Lung (tissue), 12 donors: ENCODE data around the gene ZDHHC11. TPM values are rescaled to one million over a fixed set of nuclear protein-coding genes. Genes with fewer than 3 reads are reported as not detected.
"Not testable (repeated sequence)": the region's sequence is repeated elsewhere in the genome, so short reads cannot be mapped to it uniquely, and the experiment has no call there.

ENCODE experiments used
- ATAC-seq: fragments of 200-7000 bp; cut with Tn5 transposase; one replicate; pipeline ENCODE4 v1.9.1; 2020; ENCODE audit warnings: moderate number of reproducible peaks; ENCODE audit not compliant: insufficient read depth, low FRiP score
- DNase-seq, 3 donors: peaks; one replicate each; pipeline ENCODE4 v3.0.0-alpha.2; 2013 to 2017
- H3K27ac ChIP-seq, 2 donors: one replicate each; pipeline ENCODE4 v1.5.1; 2013; ENCODE audit warnings: mild to moderate bottlenecking in 2 of 2, moderate library complexity in 2 of 2, control low read depth in 1 of 2, inconsistent platforms in 1 of 2, low read depth in 1 of 2, low read length in 1 of 2
- H3K27me3 ChIP-seq, 3 donors: one replicate each; pipeline ENCODE4 v1.5.1; 2013; ENCODE audit warnings: low read length in 2 of 3; ENCODE audit not compliant: control insufficient read depth in 3 of 3, insufficient read depth in 3 of 3
- H3K36me3 ChIP-seq, 4 donors: one replicate each; pipeline ENCODE4 v1.5.1; 2013; ENCODE audit warnings: low read length in 4 of 4, mild to moderate bottlenecking in 1 of 4, moderate library complexity in 1 of 4; ENCODE audit not compliant: control insufficient read depth in 4 of 4, insufficient read depth in 4 of 4
- H3K4me1 ChIP-seq, 5 donors: one replicate each; pipeline ENCODE4 v1.5.1; 2013; ENCODE audit warnings: low read length in 5 of 5, mild to moderate bottlenecking in 2 of 5, moderate library complexity in 1 of 5; ENCODE audit not compliant: control insufficient read depth in 5 of 5, insufficient read depth in 5 of 5
- H3K4me3 ChIP-seq: one replicate; pipeline ENCODE4 v1.5.1; 2013; ENCODE audit warnings: mild to moderate bottlenecking, control low read depth, moderate library complexity
- H3K9ac ChIP-seq, 2 donors: one replicate each; pipeline ENCODE4 v1.5.1; 2013; ENCODE audit warnings: low read length in 2 of 2, control low read depth in 1 of 2; ENCODE audit not compliant: insufficient read depth in 1 of 2
- H3K9me3 ChIP-seq, 4 donors: one replicate each; pipeline ENCODE4 v1.5.1; 2013; ENCODE audit warnings: low read length in 3 of 4, mild to moderate bottlenecking in 1 of 4, moderate library complexity in 1 of 4; ENCODE audit not compliant: control insufficient read depth in 4 of 4, insufficient read depth in 3 of 4
- WGBS, 2 donors: extraction: QIAGEN DNeasy Blood & Tissue Kit; methylation state at CpG; one replicate each; pipeline ENCODE4 v1.1.7; 2013; 5-methylcytosine and 5-hydroxymethylcytosine counted together
- polyA plus RNA-seq, 2 donors: library from polyadenylated mRNA; stranded (reverse); fragments of 200-250 nt; gene quantifications; one replicate each; pipeline ENCODE4 v1.2.1, GENCODE V29; 2013
- total RNA-seq, 2 donors: library from RNA; depleted of rRNA in 1 of 2; stranded (reverse); fragments of >200 nt in 1 of 2; gene quantifications; one replicate each; pipeline ENCODE4 v1.2.1, GENCODE V29; 2014 to 2021
- TF ChIP-seq, protein P1 (sequence below): IDR thresholded peaks from 2 replicates; pipeline ENCODE4 v1.5.1; 2012; ENCODE audit warnings: mild to moderate bottlenecking; ENCODE audit errors: control extremely low read depth, extremely low read depth
- donor health status: control.
- donor health status: control.
- donor health status: Bipolar disorder and iron deficiency.
- donor health status: healthy.
- donor health status: DM: yes; HTN: yes; CAD: no.

The ZDHHC11 gene
- total and polyA plus RNA-seq, 4 donors: 6.8 to 110 (median 20.5) TPM

DNA sequence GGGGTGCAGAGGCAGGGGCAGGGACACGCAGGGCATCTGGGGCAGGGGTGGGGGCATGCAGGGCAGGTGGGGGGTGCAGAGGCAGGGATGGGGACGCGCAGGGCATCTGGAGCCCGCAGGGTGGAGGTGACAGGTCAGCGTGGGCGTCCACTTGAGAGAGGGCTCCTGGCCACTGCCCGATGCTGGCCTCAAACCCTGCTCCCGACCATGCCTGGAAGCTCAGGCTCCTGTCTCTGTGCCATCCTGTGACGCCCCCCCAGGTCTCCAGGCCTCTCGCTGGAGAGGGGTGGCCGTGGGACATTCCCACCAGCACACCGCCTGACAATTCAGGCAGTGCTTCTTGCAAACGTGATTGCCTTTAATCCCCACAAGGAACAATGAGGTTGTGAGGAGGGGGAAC lies 99.3 kb downstream of the ZDHHC11 start:
- no peak for DNase-seq

DNA sequence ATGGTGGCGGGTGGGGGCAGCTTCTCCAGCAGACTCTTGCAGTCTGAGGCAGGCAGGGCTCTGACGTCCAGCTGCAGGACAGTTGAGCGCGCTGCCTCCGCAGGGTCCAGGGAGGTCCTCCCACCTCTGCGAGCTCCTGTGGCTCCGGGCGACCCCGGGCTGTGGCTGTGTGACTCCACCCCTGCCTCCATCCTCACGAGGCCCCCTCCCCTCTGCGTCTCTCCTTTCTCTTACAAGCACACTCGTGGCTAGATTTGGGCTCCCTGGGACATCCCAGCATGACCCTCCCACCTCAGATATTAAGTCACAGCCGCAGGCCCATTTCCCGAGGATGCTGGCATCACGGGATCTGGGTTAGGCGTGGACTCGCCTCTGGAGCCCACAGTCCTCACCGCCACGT lies 100.6 kb downstream of the ZDHHC11 start:
- not testable (repeated sequence) for H3K9ac ChIP-seq, H3K4me1 ChIP-seq, H3K27me3 ChIP-seq, H3K9me3 ChIP-seq, H3K4me3 ChIP-seq, H3K36me3 ChIP-seq, H3K27ac ChIP-seq, ATAC-seq, DNase-seq
- WGBS, 2 donors: 88 to 94% methylated on average over 5 to 18 of the region's 19 CpGs

More for the DNA sequence above, 99.3 kb downstream of the ZDHHC11 start:
- Histone ChIP-seq H3K27ac (no peak overlapping the region), H3K9ac (no peak overlapping the region), H3K4me1 (peaks cover 0 to 3% (median 0%) of the 10 kb centered on the region in 5 donors), H3K9me3 (no peaks in the 10 kb centered on the region), H3K4me3 (no peak overlapping the region), H3K36me3 (peaks cover 0 to 4% (median 0%) of the 10 kb centered on the region in 4 donors), H3K27me3 (no peaks in the 10 kb centered on the region)
- no peak for ATAC-seq
- 85 to 90% methylated on average over 9 to 13 of the region's 13 CpGs for WGBS, 2 donors
- TF ChIP-seq, protein P1, sequence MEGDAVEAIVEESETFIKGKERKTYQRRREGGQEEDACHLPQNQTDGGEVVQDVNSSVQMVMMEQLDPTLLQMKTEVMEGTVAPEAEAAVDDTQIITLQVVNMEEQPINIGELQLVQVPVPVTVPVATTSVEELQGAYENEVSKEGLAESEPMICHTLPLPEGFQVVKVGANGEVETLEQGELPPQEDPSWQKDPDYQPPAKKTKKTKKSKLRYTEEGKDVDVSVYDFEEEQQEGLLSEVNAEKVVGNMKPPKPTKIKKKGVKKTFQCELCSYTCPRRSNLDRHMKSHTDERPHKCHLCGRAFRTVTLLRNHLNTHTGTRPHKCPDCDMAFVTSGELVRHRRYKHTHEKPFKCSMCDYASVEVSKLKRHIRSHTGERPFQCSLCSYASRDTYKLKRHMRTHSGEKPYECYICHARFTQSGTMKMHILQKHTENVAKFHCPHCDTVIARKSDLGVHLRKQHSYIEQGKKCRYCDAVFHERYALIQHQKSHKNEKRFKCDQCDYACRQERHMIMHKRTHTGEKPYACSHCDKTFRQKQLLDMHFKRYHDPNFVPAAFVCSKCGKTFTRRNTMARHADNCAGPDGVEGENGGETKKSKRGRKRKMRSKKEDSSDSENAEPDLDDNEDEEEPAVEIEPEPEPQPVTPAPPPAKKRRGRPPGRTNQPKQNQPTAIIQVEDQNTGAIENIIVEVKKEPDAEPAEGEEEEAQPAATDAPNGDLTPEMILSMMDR: no peak

DNA sequence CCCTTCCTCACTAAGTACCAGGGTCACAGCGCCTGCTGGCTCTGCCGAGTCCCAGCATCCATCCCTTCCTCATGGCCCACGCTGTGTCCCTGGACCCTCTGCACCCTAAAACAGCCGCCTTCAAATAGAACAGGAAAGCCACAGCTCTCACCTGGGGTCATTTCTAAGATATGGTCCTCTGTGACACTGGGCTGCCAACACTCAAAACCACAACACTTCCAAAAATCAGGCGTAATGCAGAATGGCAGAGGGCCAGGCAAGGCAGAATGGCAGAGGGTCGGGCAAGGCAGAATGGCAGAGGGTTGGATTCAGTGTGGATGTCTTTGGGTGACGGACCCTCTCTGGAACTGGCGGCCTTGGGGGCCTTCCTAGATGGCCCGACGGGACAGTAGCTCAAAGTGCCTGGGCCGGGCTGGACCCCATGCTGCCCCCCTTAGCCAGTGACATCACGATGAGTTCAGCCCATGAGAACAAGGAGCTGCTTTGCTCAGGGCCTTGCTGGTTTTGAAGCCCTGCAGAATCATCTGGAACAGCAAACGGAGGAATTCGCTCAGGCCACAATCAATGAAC lies 101.6 kb downstream of the ZDHHC11 start:
- ATAC-seq (no peak), DNase-seq (no peak)
- Histone ChIP-seq H3K27me3 (no peaks in the 10 kb centered on the region), H3K36me3 (peaks cover 0 to 4% (median 0%) of the 10 kb centered on the region in 4 donors), H3K27ac (no peak overlapping the region), H3K9ac (no peak overlapping the region), H3K9me3 (no peaks in the 10 kb centered on the region), H3K4me1 (no peaks in the 10 kb centered on the region), H3K4me3 (no peak overlapping the region)
- TF ChIP-seq, protein P1: no peak
- 86 to 96% methylated on average over 14 of the region's 14 CpGs for WGBS, 2 donors

DNA sequence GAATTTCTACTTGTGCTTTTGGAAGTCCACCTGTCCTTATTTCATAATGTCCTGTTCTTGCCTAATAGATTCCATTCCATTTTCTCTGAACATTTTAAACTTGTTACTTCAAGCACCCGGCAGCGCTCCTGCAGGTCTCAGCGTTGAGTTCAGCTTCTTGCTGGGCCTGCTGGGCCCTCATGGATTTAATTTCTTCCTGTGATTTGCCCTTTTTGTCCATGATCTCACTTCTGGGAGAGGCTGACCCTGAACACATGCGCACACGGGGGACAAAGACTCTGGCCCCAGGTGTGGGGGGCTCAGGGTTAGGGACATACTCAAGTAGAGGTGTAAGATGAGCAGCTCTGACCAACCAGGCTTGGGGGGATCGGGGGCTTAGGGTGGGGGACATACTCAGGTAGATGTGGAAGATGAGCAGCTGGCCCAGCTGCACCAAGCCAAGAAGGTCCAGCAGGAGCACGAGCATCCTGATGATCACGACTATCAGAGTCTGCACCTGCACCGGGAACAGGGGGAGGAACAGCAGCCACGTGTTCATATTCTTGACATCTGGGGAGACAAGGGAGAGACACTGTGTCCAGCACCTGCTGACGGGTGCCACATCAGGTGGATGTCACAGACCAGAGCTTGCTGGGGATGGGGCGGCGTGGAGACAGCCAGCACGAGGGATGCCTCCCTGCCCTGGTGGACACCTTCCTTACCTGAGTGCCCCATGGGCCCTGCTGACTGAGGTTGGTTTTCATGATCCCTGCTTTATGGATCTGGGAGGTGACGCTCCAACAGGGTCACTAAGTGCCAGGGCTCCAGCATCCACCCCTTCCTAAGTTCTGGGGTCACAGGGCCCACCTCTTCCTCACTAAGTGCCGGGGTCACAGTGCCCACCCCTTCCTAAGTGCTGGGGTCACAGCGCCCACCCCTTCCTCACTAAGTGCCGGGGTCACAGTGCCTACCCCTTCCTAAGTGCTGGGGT lies 102.5 kb downstream of the ZDHHC11 start:
- H3K36me3 ChIP-seq: peaks cover 0 to 12% (median 0%) of the 10 kb centered on the region in 4 donors
- not testable (repeated sequence) for H3K4me1 ChIP-seq, H3K27me3 ChIP-seq, H3K27ac ChIP-seq, ATAC-seq, H3K4me3 ChIP-seq, DNase-seq, H3K9ac ChIP-seq, H3K9me3 ChIP-seq
- 86 to 90% methylated on average over 16 to 18 of the region's 18 CpGs for WGBS, 2 donors

DNA sequence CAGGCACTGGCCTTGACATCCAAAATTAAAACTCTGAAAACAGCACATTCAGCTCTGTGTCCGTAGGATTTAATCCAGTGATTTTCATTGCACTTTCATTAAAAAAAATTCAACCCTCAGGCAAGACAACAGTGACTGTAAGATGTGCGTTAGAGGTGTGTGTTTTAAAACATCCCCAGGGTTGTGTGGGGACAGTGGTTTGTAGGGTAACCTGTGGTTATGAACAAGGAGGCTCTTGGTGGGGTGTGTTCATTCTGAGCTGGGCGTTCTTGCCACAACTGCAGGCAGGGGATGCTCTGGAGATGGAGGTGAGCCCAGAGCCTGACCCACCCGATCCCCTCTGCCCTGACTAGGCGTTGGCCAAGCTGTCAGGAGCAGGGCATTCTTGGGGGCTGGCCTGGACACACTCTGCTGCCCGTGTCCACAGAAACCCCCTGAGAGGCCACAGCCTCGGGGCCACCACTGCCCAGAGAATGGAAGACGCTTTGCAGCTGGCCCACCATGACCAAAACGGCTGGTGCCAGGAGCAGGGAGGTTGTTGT lies 103.4 kb downstream of the ZDHHC11 start:
- 83 to 89% methylated on average over 3 to 5 of the region's 9 CpGs for WGBS, 2 donors

More for the DNA sequence above, 103.4 kb downstream of the ZDHHC11 start:
- not testable (repeated sequence) for H3K9ac ChIP-seq, H3K27me3 ChIP-seq, H3K4me3 ChIP-seq, DNase-seq, H3K4me1 ChIP-seq, ATAC-seq, H3K27ac ChIP-seq, H3K9me3 ChIP-seq
- peaks cover 0 to 17% (median 0%) of the 10 kb centered on the region in 4 donors for H3K36me3 ChIP-seq
